Retinal pigment epithelial cell (primary cell): ENCODE results near the gene ABCA13.

Experiments used
- DNase-seq: peaks from one replicate; pipeline ENCODE4 v3.0.0-alpha.2; 2010; ENCODE audit warnings: low read depth
- H3K4me3 ChIP-seq: 2 replicates; pipeline ENCODE4 v1.5.1; 2011; ENCODE audit warnings: mild to moderate bottlenecking, low read length, control low read depth, moderate library complexity
- TF ChIP-seq, protein P1 (sequence below): conservative IDR thresholded peaks from 2 replicates; pipeline ENCODE4 v1.5.1; 2011; ENCODE audit warnings: low read depth, low read length, control low read depth, inconsistent platforms

Gene ABCA13

DNA sequence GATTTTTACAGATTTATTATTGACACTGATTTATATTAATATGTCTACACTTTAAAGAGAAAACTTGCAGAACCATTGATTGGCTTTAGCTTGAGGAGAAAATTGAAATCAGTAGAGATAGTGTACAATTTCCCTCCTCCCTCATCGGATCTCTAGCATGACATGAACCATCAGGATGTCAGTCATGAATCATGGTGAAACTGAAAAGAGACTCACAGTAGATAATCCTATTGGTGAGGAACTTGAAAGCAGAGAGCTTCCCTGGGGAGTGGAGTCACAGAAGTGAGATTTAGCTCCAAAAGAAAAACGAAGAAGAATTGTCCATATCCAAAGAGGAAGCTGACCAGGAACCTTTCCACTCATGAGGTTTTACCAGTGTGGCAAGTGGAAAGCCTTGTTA lies 346.8 kb downstream of the ABCA13 start:
- no peak for DNase-seq
- no peak overlapping the region for H3K4me3 ChIP-seq
- TF ChIP-seq, protein P1, sequence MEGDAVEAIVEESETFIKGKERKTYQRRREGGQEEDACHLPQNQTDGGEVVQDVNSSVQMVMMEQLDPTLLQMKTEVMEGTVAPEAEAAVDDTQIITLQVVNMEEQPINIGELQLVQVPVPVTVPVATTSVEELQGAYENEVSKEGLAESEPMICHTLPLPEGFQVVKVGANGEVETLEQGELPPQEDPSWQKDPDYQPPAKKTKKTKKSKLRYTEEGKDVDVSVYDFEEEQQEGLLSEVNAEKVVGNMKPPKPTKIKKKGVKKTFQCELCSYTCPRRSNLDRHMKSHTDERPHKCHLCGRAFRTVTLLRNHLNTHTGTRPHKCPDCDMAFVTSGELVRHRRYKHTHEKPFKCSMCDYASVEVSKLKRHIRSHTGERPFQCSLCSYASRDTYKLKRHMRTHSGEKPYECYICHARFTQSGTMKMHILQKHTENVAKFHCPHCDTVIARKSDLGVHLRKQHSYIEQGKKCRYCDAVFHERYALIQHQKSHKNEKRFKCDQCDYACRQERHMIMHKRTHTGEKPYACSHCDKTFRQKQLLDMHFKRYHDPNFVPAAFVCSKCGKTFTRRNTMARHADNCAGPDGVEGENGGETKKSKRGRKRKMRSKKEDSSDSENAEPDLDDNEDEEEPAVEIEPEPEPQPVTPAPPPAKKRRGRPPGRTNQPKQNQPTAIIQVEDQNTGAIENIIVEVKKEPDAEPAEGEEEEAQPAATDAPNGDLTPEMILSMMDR = no peak

DNA sequence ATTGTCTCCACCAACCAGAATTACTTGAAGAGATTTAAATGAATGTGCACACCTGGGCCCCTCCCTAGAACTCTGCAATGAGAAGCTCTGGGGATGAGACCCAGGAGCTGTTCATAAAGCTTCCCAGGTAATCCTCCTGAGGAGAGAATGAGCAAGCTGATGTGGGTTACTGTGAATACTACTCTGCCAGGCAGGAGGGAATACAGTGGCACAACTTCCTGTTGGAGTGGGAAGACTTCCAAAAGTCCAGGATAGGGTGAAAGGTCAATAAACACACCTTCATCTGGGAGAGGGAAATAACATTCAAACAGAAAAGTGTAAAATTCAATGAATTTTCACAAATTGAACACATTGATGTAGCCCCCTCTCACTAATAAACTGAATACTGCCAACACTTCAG lies 351.4 kb downstream of the ABCA13 start:
- no peak overlapping the region for H3K4me3 ChIP-seq
- TF ChIP-seq, protein P1 = no peak
- DNase-seq = no peak

DNA sequence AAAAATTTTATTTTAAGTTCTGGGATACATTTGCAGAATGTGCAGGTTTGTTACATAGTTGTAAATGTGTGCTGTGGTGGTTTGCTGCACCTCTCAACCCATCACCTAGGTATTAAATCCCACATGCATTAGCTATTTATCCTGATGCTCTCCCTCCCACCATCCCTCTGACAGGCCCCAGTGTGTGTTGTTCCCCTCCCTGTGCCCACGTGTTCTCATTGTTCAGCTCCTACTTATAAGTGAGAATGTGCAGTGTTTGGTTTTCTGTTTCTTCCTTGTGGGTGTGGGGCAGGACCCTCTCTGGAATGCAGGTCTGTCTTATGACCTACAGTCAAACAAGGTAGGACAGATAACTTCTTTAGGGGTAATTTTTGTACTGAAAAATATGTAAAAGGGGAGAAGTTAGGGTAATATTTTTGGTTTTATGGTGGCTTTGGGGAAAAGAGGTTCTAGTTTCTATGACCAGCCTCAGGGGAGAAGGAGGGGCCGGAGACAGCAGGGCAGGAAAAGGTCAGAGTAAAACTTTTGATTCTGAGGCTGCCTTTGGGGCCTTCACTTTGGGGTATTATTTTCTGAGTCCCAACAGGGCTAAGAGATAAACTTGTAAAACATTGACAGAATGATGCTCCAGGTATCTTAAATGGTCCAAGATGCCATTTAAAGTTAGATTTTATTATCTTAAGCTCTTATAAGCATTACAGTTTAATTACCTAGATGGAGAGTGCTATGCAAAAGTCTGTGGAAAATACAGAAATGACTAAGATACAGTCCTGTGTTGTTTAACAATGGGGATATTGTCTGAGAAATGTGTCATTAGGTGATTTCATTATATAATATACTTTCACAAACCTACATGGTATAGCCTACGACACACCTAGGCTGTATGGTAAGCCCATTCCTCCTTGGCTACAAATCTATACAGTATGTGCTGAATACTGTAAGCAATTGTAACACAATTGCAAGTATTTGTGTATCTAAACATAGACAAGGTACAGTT lies 354.8 kb downstream of the ABCA13 start:
- TF ChIP-seq, protein P1 = no peak
- H3K4me3 ChIP-seq = no peak overlapping the region
- DNase-seq = no peak

DNA sequence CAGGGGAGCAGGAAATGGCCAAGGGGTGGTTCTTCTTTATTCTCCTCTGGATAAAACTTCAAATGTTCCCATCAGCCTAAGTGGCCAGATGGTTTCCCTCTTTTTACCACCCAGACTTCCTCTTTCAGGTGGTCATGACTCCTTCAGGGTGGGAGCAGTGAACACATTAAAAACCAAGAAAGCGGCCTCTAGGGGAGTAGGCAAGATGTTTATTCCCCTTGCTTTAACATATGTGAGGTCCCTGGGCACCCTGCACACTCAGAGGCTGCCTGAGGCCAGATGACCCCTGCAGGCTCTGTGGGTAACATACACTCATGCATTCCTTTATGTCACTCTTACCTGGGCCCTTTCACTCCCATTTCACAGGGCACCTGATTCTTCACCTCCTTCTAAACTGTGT lies 357.4 kb downstream of the ABCA13 start:
- DNase-seq = no peak
- no peak overlapping the region for H3K4me3 ChIP-seq
- TF ChIP-seq, protein P1 = no peak

DNA sequence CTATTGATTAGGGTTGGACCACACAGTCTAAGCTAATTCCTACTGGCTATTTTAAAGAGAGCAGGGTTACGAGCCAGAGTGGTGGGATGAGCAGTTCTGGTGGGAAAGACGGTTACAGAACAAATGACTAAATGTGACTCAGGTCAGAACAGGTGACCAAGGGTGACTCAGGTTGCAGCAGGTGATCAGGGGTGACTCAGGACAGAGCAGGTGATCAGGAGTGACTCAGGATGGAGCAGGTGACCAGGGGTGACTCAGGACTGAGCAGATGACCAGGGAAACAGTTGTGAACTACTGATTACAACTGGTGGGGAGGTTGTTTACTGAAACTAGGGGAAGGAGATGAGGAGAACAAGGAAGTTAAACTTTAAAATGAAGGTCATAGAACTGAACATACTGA lies 366.3 kb downstream of the ABCA13 start:
- TF ChIP-seq, protein P1 = no peak
- no peak overlapping the region for H3K4me3 ChIP-seq
- no peak for DNase-seq

DNA sequence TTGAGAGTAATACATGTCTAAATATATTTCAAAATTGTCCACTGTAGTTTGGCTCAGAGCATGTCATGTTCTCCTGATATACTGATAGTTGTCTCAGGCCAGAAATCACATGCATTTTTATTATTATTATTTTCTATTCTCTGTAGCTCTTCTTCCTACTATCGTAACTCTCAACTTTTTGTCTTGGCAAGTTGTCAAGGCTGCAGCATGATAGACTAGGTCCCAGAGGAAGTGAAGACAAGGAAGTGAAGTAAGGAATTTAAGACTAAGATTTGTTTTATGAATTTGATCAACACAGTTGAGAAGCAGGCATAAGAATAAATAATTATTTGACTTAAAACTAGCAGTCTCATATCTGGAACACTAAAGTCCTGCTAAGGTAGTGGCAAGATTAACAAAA lies 369.5 kb downstream of the ABCA13 start:
- no peak for DNase-seq
- TF ChIP-seq, protein P1 = no peak
- H3K4me3 ChIP-seq = no peak overlapping the region

DNA sequence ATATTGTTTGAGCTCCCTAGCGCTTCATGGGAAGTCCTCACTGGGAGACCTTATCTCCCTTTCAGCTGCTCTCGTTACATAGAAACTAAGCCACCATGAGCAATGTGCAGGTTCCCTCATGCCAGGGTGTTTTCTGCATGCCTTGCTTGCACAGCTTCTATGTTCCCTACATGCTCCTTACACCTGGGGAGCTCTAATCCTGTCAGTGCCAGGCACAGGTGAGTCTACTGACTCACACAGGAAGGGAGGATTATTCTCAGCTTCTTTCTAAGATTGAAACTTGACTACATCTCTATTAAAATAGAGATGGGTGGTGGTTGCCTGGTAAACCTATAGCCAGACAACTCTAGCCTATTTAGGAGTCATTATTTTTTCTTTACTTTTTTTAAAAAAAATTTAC lies 377.4 kb downstream of the ABCA13 start:
- no peak for DNase-seq

More for the DNA sequence above, 377.4 kb downstream of the ABCA13 start:
- TF ChIP-seq, protein P1 = no peak
- no peak overlapping the region for H3K4me3 ChIP-seq
